Measurements from ENCODE around the gene AGBL1. TPM values are rescaled to one million over a fixed set of nuclear protein-coding genes. Genes with fewer than 3 reads are reported as not detected.

AGBL1 gene
- total and polyA plus RNA-seq, 9 donors: under 0.01 to 0.02 TPM; not detected in 7

GRCh38 chr15:86857701-86858100 lies 778.0 kb downstream of the AGBL1 start:
- DNase-seq: no peak
- H3K27ac ChIP-seq: no peak overlapping the region
- no peak overlapping the region for H3K4me3 ChIP-seq
- H3K4me1 ChIP-seq (ENCODE audit: insufficient read depth): no peaks in the 10 kb centered on the region
- H3K36me3 ChIP-seq: no peaks in the 10 kb centered on the region
- WGBS, 3 donors: 76 to 85% (median 79%) methylated on average over 4 of the region's 4 CpGs
- intact Hi-C loops (cut with DNase I): no loop called here
- H3K9me3 ChIP-seq: no peaks in the 10 kb centered on the region
- H3K27me3 ChIP-seq: no peaks in the 10 kb centered on the region
- TF ChIP-seq EP300 (IDR thresholded peaks at IDR 0.05) (no peak), POLR2A (IDR thresholded peaks at IDR 0.05) (no peak), CTCF (IDR thresholded peaks at IDR 0.05) (no peak)

GRCh38 chr15:86863226-86863915 lies 783.7 kb downstream of the AGBL1 start:
- Histone ChIP-seq H3K27me3 (no peaks in the 10 kb centered on the region), H3K4me1 (ENCODE audit: insufficient read depth) (no peaks in the 10 kb centered on the region), H3K36me3 (no peaks in the 10 kb centered on the region), H3K9me3 (no peaks in the 10 kb centered on the region), H3K4me3 (no peak overlapping the region), H3K27ac (no peak overlapping the region)
- intact Hi-C loops (cut with DNase I): loop anchor here in 1 of 4 donors (10.0 kb wide), 1 partner anchor 61 kb away; no protein-coding TSS in a partner anchor
- no peak for TF ChIP-seq EP300 (IDR thresholded peaks at IDR 0.05)
- TF ChIP-seq CTCF (IDR thresholded peaks at IDR 0.05): no peak
- no peak for TF ChIP-seq POLR2A (IDR thresholded peaks at IDR 0.05)
- 62 to 66% (median 62%) methylated on average over 4 of the region's 4 CpGs for WGBS, 3 donors
- no peak for DNase-seq

- TF ChIP-seq EP300 (IDR thresholded peaks at IDR 0.05): no peak
- H3K4me1 ChIP-seq (ENCODE audit: insufficient read depth): no peaks in the 10 kb centered on the region
- no peak for DNase-seq
- no peak overlapping the region for H3K4me3 ChIP-seq
- intact Hi-C loops (cut with DNase I): loop anchor here in 1 of 4 donors (10.0 kb wide), 1 partner anchor 59 kb away; no protein-coding TSS in a partner anchor
- H3K27me3 ChIP-seq: no peaks in the 10 kb centered on the region
- no peak overlapping the region for H3K27ac ChIP-seq
- H3K9me3 ChIP-seq: no peaks in the 10 kb centered on the region
- H3K36me3 ChIP-seq: no peaks in the 10 kb centered on the region
These were observed 786.2 kb downstream of the AGBL1 start for GRCh38 chr15:86865920-86866319.

DNA sequence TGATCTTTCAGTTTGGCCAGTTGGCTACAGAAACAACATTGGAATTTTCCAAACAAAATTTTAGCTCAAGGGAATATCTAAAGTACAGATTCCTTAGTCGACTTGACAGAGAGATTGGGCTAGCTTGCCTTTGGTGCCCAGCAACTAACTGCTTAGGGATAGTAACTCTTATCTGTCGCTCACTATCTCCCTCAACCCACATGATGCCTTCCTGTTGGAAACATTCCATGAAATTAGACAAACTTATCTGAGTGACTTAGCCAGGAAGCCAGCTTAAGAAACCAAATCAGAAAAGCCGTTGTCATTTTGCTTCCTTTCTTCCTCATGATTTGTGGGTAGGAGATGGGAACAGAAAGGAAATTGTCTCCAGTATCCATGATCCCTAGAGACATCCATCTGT lies 791.2 kb downstream of the AGBL1 start:
- 48 to 62% (median 49%) methylated on average over 3 of the region's 3 CpGs for WGBS, 3 donors
- Histone ChIP-seq H3K9me3 (no peaks in the 10 kb centered on the region), H3K27ac (no peak overlapping the region), H3K27me3 (no peaks in the 10 kb centered on the region), H3K4me3 (no peak overlapping the region), H3K36me3 (no peaks in the 10 kb centered on the region), H3K4me1 (ENCODE audit: insufficient read depth) (no peaks in the 10 kb centered on the region)
- DNase-seq: no peak
- intact Hi-C loops (cut with DNase I): no loop called here
- TF ChIP-seq POLR2A (IDR thresholded peaks at IDR 0.05) (no peak), CTCF (IDR thresholded peaks at IDR 0.05) (no peak), EP300 (IDR thresholded peaks at IDR 0.05) (no peak)

DNA sequence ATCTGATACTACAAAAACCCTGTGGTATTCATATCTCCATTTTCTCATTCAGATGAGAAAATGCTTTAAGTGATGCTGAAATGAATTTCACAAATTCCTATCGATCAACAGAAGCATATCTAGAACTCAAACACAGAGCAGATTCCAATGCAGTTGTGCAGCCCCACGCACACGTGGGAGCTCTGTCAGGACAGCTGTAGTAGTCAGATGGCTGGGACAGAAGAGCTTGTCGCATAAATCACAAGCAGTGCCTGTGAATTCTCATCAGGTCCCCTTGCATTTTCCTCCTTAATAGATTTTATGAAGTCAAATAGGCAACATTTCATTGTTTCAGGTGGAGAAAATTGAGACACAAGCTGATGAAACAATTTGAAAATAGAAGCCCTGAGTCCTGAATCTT lies 792.3 kb downstream of the AGBL1 start:
- intact Hi-C loops (cut with DNase I): no loop called here
- WGBS, 3 donors: 55 to 66% (median 60%) methylated on average over 4 of the region's 4 CpGs
- Histone ChIP-seq H3K9me3 (no peaks in the 10 kb centered on the region), H3K27me3 (no peaks in the 10 kb centered on the region), H3K36me3 (no peaks in the 10 kb centered on the region), H3K27ac (no peak overlapping the region), H3K4me3 (no peak overlapping the region), H3K4me1 (ENCODE audit: insufficient read depth) (no peaks in the 10 kb centered on the region)
- DNase-seq: no peak
- TF ChIP-seq CTCF (IDR thresholded peaks at IDR 0.05) (no peak), POLR2A (IDR thresholded peaks at IDR 0.05) (no peak), EP300 (IDR thresholded peaks at IDR 0.05) (no peak)
